ENCODE results near the gene CCDC82. TPM values are rescaled to one million over a fixed set of nuclear protein-coding genes. Genes with fewer than 3 reads are reported as not detected.

CCDC82 gene
- total RNA-seq, 4 donors from 2014 or later: 36.9 to 48.8 (median 42.5) TPM

DNA sequence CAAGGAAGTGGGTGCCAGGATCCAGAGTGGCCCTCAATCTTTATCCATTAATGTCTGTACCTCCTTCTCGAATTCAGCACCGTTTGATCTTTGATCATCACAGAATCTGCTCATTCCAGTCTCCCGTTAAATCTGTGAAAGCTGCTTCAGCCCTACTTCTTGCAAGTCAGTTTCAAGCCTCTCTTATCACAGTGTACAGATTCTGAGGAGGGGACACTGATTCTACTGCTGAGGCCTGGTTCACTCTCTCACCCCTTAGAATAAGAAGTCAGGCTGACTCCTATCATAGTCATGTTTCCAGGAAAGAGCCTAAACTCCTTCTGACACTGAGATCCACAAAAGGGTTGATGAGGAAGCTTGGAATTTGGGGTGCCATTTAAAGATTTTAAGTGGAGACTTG, 85.7 kb downstream of the CCDC82 start:
- TF ChIP-seq, protein P1, sequence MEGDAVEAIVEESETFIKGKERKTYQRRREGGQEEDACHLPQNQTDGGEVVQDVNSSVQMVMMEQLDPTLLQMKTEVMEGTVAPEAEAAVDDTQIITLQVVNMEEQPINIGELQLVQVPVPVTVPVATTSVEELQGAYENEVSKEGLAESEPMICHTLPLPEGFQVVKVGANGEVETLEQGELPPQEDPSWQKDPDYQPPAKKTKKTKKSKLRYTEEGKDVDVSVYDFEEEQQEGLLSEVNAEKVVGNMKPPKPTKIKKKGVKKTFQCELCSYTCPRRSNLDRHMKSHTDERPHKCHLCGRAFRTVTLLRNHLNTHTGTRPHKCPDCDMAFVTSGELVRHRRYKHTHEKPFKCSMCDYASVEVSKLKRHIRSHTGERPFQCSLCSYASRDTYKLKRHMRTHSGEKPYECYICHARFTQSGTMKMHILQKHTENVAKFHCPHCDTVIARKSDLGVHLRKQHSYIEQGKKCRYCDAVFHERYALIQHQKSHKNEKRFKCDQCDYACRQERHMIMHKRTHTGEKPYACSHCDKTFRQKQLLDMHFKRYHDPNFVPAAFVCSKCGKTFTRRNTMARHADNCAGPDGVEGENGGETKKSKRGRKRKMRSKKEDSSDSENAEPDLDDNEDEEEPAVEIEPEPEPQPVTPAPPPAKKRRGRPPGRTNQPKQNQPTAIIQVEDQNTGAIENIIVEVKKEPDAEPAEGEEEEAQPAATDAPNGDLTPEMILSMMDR (IDR thresholded peaks at IDR 0.05): no peak
- intact Hi-C loops (cut with DNase I; ENCODE audit: low total_unique reads): no loop called here
- Histone ChIP-seq H3K27me3 (no peaks in the 10 kb centered on the region), H3K27ac (no peak overlapping the region), H3K4me3 (no peak overlapping the region), H3K36me3 (no peaks in the 10 kb centered on the region), H3K9me3 (no peaks in the 10 kb centered on the region), H3K4me1 (peaks cover 0 to 12% of the 10 kb centered on the region in 2 donors)
- no peak for DNase-seq

DNA sequence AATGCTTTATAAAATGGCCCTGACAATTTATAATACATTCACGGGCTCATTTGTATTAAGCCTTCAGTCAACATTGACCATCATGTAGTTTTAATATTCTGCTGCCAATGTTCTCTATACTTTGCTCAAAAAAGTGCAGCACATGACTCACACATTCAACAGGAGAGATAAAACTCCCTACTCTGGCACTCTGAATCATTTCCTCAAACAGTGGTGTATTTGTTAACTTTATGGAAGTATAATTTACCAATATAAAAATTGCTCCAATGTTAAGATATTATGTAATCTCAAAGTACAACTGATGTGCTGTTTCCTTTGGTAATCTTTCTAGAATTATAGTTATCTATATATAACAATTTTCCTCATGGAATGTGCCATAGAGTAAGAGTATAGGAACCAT, 86.6 kb downstream of the CCDC82 start:
- intact Hi-C loops (cut with DNase I; ENCODE audit: low total_unique reads): no loop called here
- TF ChIP-seq, protein P1 (IDR thresholded peaks at IDR 0.05): no peak
- TF ChIP-seq POLR2A (IDR thresholded peaks at IDR 0.05): no peak
- H3K27ac ChIP-seq: no peak overlapping the region
- DNase-seq: no peak
- no peaks in the 10 kb centered on the region for H3K9me3 ChIP-seq
- H3K4me3 ChIP-seq: no peak overlapping the region
- H3K4me1 ChIP-seq: peaks cover 0 to 12% of the 10 kb centered on the region in 2 donors
- no peaks in the 10 kb centered on the region for H3K27me3 ChIP-seq
- H3K36me3 ChIP-seq: no peaks in the 10 kb centered on the region

MicroRNA genes within 50 kb of the gene (microRNA counts, 767-probe panel; counts per million panel counts)
- 3,360 to 4,399 counts per million in 2 donors for microRNA hsa-miR-1260b

Small RNAs within 50 kb of the gene (microRNA-seq; reads per million reads assigned to microRNA genes)
- not detected for gene MIR1260B (ENCODE audit: borderline microRNAs expressed, borderline replicate concordance)

Small RNAs within 50 kb of the gene (small RNA-seq; reads per million reads assigned to genes)
- gene MIR1260B: not detected

Other genes starting within 250 kb of the CCDC82 start
- 10 to 100 TPM in 3 of 4 donors, 1 to 10 TPM in 1; 8.2 to 35.9 (median 19.8) TPM for gene MAML2, start 46.7 kb downstream of the CCDC82 start, total RNA-seq
- 10 to 100 TPM in 2 of 4 donors, 1 to 10 TPM in 2; 2.4 to 27.7 (median 7.5) TPM for gene JRKL, start 101 bp upstream of the CCDC82 start, total RNA-seq

Data from uterus (tissue), 4 donors.